Measurements from ENCODE around the gene APOL1.

The APOL1 gene

GRCh38 chr22:36291831-36292740, 39.2 kb downstream of the APOL1 start:
- DNase-seq (ENCODE audit: low spot score) = no peak

- DNase-seq (ENCODE audit: low spot score) = no peak
These were observed 40.0 kb downstream of the APOL1 start for GRCh38 chr22:36292823-36293530.

GRCh38 chr22:36293606-36294292, 40.8 kb downstream of the APOL1 start:
- no peak for DNase-seq (ENCODE audit: low spot score)

GRCh38 chr22:36294293-36294620, 41.3 kb downstream of the APOL1 start:
- DNase-seq (ENCODE audit: low spot score) = no peak

- no peak for DNase-seq (ENCODE audit: low spot score)
These were observed 41.9 kb downstream of the APOL1 start for GRCh38 chr22:36294801-36295200.

GRCh38 chr22:36295247-36295646, 42.3 kb downstream of the APOL1 start:
- DNase-seq (ENCODE audit: low spot score) = no peak

GRCh38 chr22:36296690-36297089, 43.8 kb downstream of the APOL1 start:
- no peak for DNase-seq (ENCODE audit: low spot score)

- no peak for DNase-seq (ENCODE audit: low spot score)
These were observed 44.6 kb downstream of the APOL1 start for GRCh38 chr22:36297568-36297967.

- DNase-seq (ENCODE audit: low spot score) = no peak
These were observed 45.2 kb downstream of the APOL1 start for GRCh38 chr22:36298118-36298517.

- no peak for DNase-seq (ENCODE audit: low spot score)
These were observed 45.7 kb downstream of the APOL1 start for GRCh38 chr22:36298601-36299000.

- no peak for DNase-seq (ENCODE audit: low spot score)
These were observed 46.4 kb downstream of the APOL1 start for GRCh38 chr22:36299295-36299694.

GRCh38 chr22:36299911-36300310, 47.0 kb downstream of the APOL1 start:
- no peak for DNase-seq (ENCODE audit: low spot score)

- no peak for DNase-seq (ENCODE audit: low spot score)
These were observed 47.7 kb downstream of the APOL1 start for GRCh38 chr22:36300396-36301212.

- DNase-seq (ENCODE audit: low spot score) = peak; percentile 79
These were observed 48.5 kb downstream of the APOL1 start for GRCh38 chr22:36301384-36301828.

- DNase-seq (ENCODE audit: low spot score) = no peak
These were observed 48.9 kb downstream of the APOL1 start for GRCh38 chr22:36301851-36302250.

- no peak for DNase-seq (ENCODE audit: low spot score)
These were observed 49.6 kb downstream of the APOL1 start for GRCh38 chr22:36302439-36303114.

GRCh38 chr22:36303115-36303467, 50.2 kb downstream of the APOL1 start:
- no peak for DNase-seq (ENCODE audit: low spot score)

- no peak for DNase-seq (ENCODE audit: low spot score)
These were observed 50.9 kb downstream of the APOL1 start for GRCh38 chr22:36303874-36304273.

GRCh38 chr22:36304429-36304828, 51.5 kb downstream of the APOL1 start:
- DNase-seq (ENCODE audit: low spot score) = no peak

- DNase-seq (ENCODE audit: low spot score) = no peak
These were observed 52.9 kb downstream of the APOL1 start for GRCh38 chr22:36305813-36306212.

GRCh38 chr22:36306227-36306626, 53.3 kb downstream of the APOL1 start:
- no peak for DNase-seq (ENCODE audit: low spot score)
